H9 (cell line): ENCODE results near the gene ABCB8. TPM values are rescaled to one million over a fixed set of nuclear protein-coding genes. Genes with fewer than 3 reads are reported as not detected.

Source experiments
- DNase-seq: peaks from one replicate; pipeline ENCODE4 v3.0.0-alpha.2; 2017
- H2AFZ ChIP-seq: one replicate; pipeline ENCODE4 v1.6.1; 2013; ENCODE audit warnings: mild to moderate bottlenecking, low read length, control low read depth, moderate library complexity
- H2AK5ac ChIP-seq: 2 replicates; pipeline ENCODE4 v1.6.1; 2013; ENCODE audit warnings: low read length, control low read depth, mixed read lengths; ENCODE audit not compliant: insufficient read length
- H2BK120ac ChIP-seq: one replicate; pipeline ENCODE4 v1.6.1; 2013; ENCODE audit warnings: low read depth, mild to moderate bottlenecking, low read length, control low read depth, inconsistent platforms; ENCODE audit not compliant: poor library complexity, severe bottlenecking
- H2BK12ac ChIP-seq: 2 replicates; pipeline ENCODE4 v1.6.1; 2013; ENCODE audit warnings: low read length, control low read depth, mixed read lengths, low read depth; ENCODE audit not compliant: insufficient read length
- H2BK15ac ChIP-seq: 2 replicates; pipeline ENCODE4 v1.6.1; 2013; ENCODE audit warnings: low read depth, low read length, control low read depth
- H2BK20ac ChIP-seq: one replicate; pipeline ENCODE4 v1.6.1; 2013; ENCODE audit warnings: low read depth, mild to moderate bottlenecking, low read length, control low read depth, inconsistent platforms; ENCODE audit not compliant: poor library complexity, severe bottlenecking
- H2BK5ac ChIP-seq: 2 replicates; pipeline ENCODE4 v1.6.1; 2013; ENCODE audit warnings: low read length, control low read depth, mixed read lengths; ENCODE audit not compliant: insufficient read length
- H3K14ac ChIP-seq: 2 replicates; pipeline ENCODE4 v1.6.1; 2013; ENCODE audit warnings: low read length, control low read depth; ENCODE audit not compliant: insufficient read depth
- H3K18ac ChIP-seq: 2 replicates; pipeline ENCODE4 v1.6.1; 2013; ENCODE audit warnings: low read depth, mild to moderate bottlenecking, mixed read lengths, low read length, control low read depth; ENCODE audit not compliant: insufficient read length
- H3K23ac ChIP-seq: 2 replicates; pipeline ENCODE4 v1.6.1; 2013; ENCODE audit warnings: low read length, control low read depth, mixed read lengths, low read depth; ENCODE audit not compliant: insufficient read length
- H3K23me2 ChIP-seq: 2 replicates; pipeline ENCODE4 v1.6.1; 2013; ENCODE audit warnings: low read depth, mild to moderate bottlenecking, mixed read lengths, low read length, control low read depth; ENCODE audit not compliant: insufficient read length, poor library complexity, severe bottlenecking
- H3K27ac ChIP-seq: 2 replicates; pipeline ENCODE4 v1.5.1; 2013; ENCODE audit warnings: low read length, control low read depth, mixed read lengths, low read depth; ENCODE audit not compliant: insufficient read length
- H3K27me3 ChIP-seq: 2 replicates; pipeline ENCODE4 v1.6.1; 2013; ENCODE audit warnings: low read length, control low read depth, inconsistent platforms; ENCODE audit not compliant: insufficient read depth
- H3K4ac ChIP-seq: 2 replicates; pipeline ENCODE4 v1.6.1; 2013; ENCODE audit warnings: low read depth, mild to moderate bottlenecking, control low read depth, inconsistent platforms, low read length, moderate library complexity
- H3K4me1 ChIP-seq: 2 replicates; pipeline ENCODE4 v1.6.1; 2013; ENCODE audit warnings: low read length, control low read depth, inconsistent platforms; ENCODE audit not compliant: insufficient read depth
- H3K4me2 ChIP-seq: 2 replicates; pipeline ENCODE4 v1.6.1; 2013; ENCODE audit warnings: low read length, control low read depth, mixed read lengths; ENCODE audit not compliant: insufficient read length, insufficient read depth
- H3K56ac ChIP-seq: 2 replicates; pipeline ENCODE4 v1.6.1; 2013; ENCODE audit warnings: low read depth, mild to moderate bottlenecking, mixed read lengths, low read length, control low read depth; ENCODE audit not compliant: insufficient read length
- H3K79me1 ChIP-seq: 2 replicates; pipeline ENCODE4 v1.6.1; 2013; ENCODE audit warnings: low read depth, mild to moderate bottlenecking, moderate library complexity, low read length, control low read depth, inconsistent platforms; ENCODE audit not compliant: insufficient read depth, poor library complexity, severe bottlenecking
- H3K79me2 ChIP-seq: 2 replicates; pipeline ENCODE4 v1.6.1; 2013; ENCODE audit warnings: low read length, control low read depth, inconsistent platforms; ENCODE audit not compliant: insufficient read depth
- H3K9ac ChIP-seq: 2 replicates; pipeline ENCODE4 v1.6.1; 2013; ENCODE audit warnings: low read length, control low read depth, mixed read lengths; ENCODE audit not compliant: insufficient read length; ENCODE audit errors: extremely low read depth
- H3K9me3 ChIP-seq: one replicate; pipeline ENCODE4 v1.6.1; 2013; ENCODE audit warnings: low read depth, low read length, inconsistent platforms; ENCODE audit not compliant: control insufficient read depth
- H3T11ph ChIP-seq: one replicate; pipeline ENCODE4 v1.6.1; 2013; ENCODE audit warnings: mild to moderate bottlenecking, low read length, control low read depth, inconsistent platforms
- H4K20me1 ChIP-seq: one replicate; pipeline ENCODE4 v1.6.1; 2013; ENCODE audit not compliant: control insufficient read depth, insufficient read length, insufficient read depth
- H4K5ac ChIP-seq: 2 replicates; pipeline ENCODE4 v1.6.1; 2013; ENCODE audit warnings: low read depth, mild to moderate bottlenecking, mixed read lengths, low read length, control low read depth; ENCODE audit not compliant: insufficient read length
- H4K8ac ChIP-seq: replicated peaks from 2 replicates; pipeline ENCODE4 v1.6.1; 2013; ENCODE audit warnings: low read length, control low read depth, mixed read lengths, low read depth; ENCODE audit not compliant: insufficient read length
- H4K91ac ChIP-seq: 2 replicates; pipeline ENCODE4 v1.6.1; 2013; ENCODE audit warnings: low read depth, mild to moderate bottlenecking, moderate library complexity, mixed read lengths, low read length, control low read depth; ENCODE audit not compliant: insufficient read length
- H3K27ac Mint-ChIP-seq, 3 experiments: 2 replicates in 2 of 3; 3 replicates in 1 of 3; pipeline ENCODE4 v1.8.0; 2020 to 2021; ENCODE audit warnings: mixed read lengths in 3 of 3, mild to moderate bottlenecking in 1 of 3, moderate library complexity in 1 of 3
- H3K27me3 Mint-ChIP-seq: 2 replicates; pipeline ENCODE4 v1.8.0; 2021; ENCODE audit warnings: low read depth, mild to moderate bottlenecking, moderate library complexity, mixed read lengths
- H3K36me3 Mint-ChIP-seq, 3 experiments: 2 replicates in 2 of 3; 3 replicates in 1 of 3; pipeline ENCODE4 v1.8.0; 2020 to 2021; ENCODE audit warnings: low read depth in 3 of 3, mixed read lengths in 3 of 3; ENCODE audit not compliant: insufficient read depth in 1 of 3
- H3K4me1 Mint-ChIP-seq, 2 experiments: 2 replicates each; pipeline ENCODE4 v1.8.0; 2020; ENCODE audit warnings: mixed read lengths in 2 of 2
- H3K4me3 Mint-ChIP-seq, 2 experiments: 2 replicates in 1 of 2; 3 replicates in 1 of 2; pipeline ENCODE4 v1.8.0; 2020 to 2021; ENCODE audit warnings: mild to moderate bottlenecking in 2 of 2, mixed read lengths in 2 of 2, moderate library complexity in 1 of 2
- H3K9me3 Mint-ChIP-seq, 2 experiments: 2 replicates in 1 of 2; 3 replicates in 1 of 2; pipeline ENCODE4 v1.8.0; 2020; ENCODE audit warnings: mild to moderate bottlenecking in 2 of 2, mixed read lengths in 2 of 2, moderate library complexity in 1 of 2
- CTCF ChIP-seq: fragments of 200-600 bp; sonication (generic); conservative IDR thresholded peaks from 3 replicates; pipeline ENCODE4 v1.8.0; 2021; ENCODE audit warnings: antibody characterized with exemption, mild to moderate bottlenecking
- WGBS: extraction: QIAGEN DNeasy Blood & Tissue Kit; methylation state at CpG from one replicate; pipeline ENCODE4 v1.1.7; 2013; ENCODE audit warnings: missing lambda C conversion rate, low lambda C conversion rate, mixed read lengths; ENCODE audit not compliant: insufficient read length; ENCODE audit errors: extremely low coverage; 5-methylcytosine and 5-hydroxymethylcytosine counted together
- total RNA-seq: library from RNA; stranded (reverse); gene quantifications from 2 replicates; pipeline ENCODE4 v1.2.1, GENCODE V29; 2021

ABCB8 gene
- total RNA-seq, 1 experiment from 2014 or later = 22.1 TPM

GRCh38 chr7:151005566-151005965 lies 22.7 kb upstream of the ABCB8 start:
- no peak for TF ChIP-seq CTCF
- no peak overlapping the region for H3K27ac ChIP-seq
- no peak overlapping the region for H3K56ac ChIP-seq
- H2BK120ac ChIP-seq = no peak overlapping the region
- H4K5ac ChIP-seq = no peak overlapping the region
- no peak overlapping the region for H3K4ac ChIP-seq
- peaks cover 4% of the 10 kb centered on the region; the same call in 1 of the 2 replicates for H3K4me1 ChIP-seq
- no peak overlapping the region for H2AFZ ChIP-seq
- no peaks in the 10 kb centered on the region for H4K20me1 ChIP-seq
- no peaks in the 10 kb centered on the region for H3K9me3 ChIP-seq
- H3K27me3 Mint-ChIP-seq = peaks cover 2% of the 10 kb centered on the region
- H3K27me3 ChIP-seq = no peaks in the 10 kb centered on the region
- H4K8ac ChIP-seq = no peak overlapping the region
- H3K9me3 Mint-ChIP-seq = no peaks in the 10 kb centered on the region
- no peaks in the 10 kb centered on the region for H3K79me1 ChIP-seq
- H2BK12ac ChIP-seq = no peak overlapping the region
- H3K23ac ChIP-seq = no peak overlapping the region
- no peaks in the 10 kb centered on the region for H3K79me2 ChIP-seq
- DNase-seq = no peak
- H3K4me1 Mint-ChIP-seq = peaks cover 6 to 26% of the 10 kb centered on the region in 2 experiments
- 0 out of 7 replicates have a peak, but pooled peaks cover 0 to 3% (median 0%) of the 10 kb centered on the region in 3 experiments for H3K36me3 Mint-ChIP-seq
- H2BK15ac ChIP-seq = no peak overlapping the region
- H3K27ac Mint-ChIP-seq = no peak overlapping the region
- no peak overlapping the region for H2BK5ac ChIP-seq
- H4K91ac ChIP-seq = no peak overlapping the region
- H3K14ac ChIP-seq = no peak overlapping the region
- no CpG with 5 or more reads among the region's 9 CpGs for WGBS
- H3K9ac ChIP-seq = no peak overlapping the region
- no peak overlapping the region for H3K18ac ChIP-seq
- peaks cover 4% of the 10 kb centered on the region for H3K23me2 ChIP-seq
- no peak overlapping the region for H2BK20ac ChIP-seq
- H2AK5ac ChIP-seq = no peak overlapping the region
- no peak overlapping the region for H3K4me3 Mint-ChIP-seq
- no peak overlapping the region for H3T11ph ChIP-seq
- H3K4me2 ChIP-seq = no peak overlapping the region
